PC-9 (cell line): ENCODE data around the gene CDC42EP2. TPM values are rescaled to one million over a fixed set of nuclear protein-coding genes. Genes with fewer than 3 reads are reported as not detected.

Source experiments
- BruUV-seq: library from RNA; stranded (reverse); fragments of 400-500 nt; replicated peaks from 2 replicates; lab custom pipeline; 2021; lab: Mats Ljungman, UMichigan
- CTCF ChIA-PET: fragments of 300-600 bp; sonication (Branson Sonifier 250); formaldehyde crosslinking; loops from one replicate; lab custom pipeline; 2022; ENCODE audit warnings: antibody characterized with exemption; lab: Charles Lee
- POLR2A ChIA-PET: fragments of 300-600 bp; sonication (Branson Sonifier 250); formaldehyde crosslinking; loops from one replicate; lab custom pipeline; 2022; ENCODE audit warnings: antibody characterized with exemption; ENCODE audit not compliant: unreplicated experiment; lab: Charles Lee
- DNase-seq, 2 experiments: peaks; one replicate each; pipeline versions ENCODE4 v3.0.0 to v3.0.0-alpha.2; 2015 to 2022; ENCODE audit warnings: mixed read lengths in 1 of 2
- H2AFZ ChIP-seq: fragments of 200-600 bp; sonication (generic); 2 replicates; pipeline ENCODE4 v1.8.1; 2017; ENCODE audit warnings: antibody characterized with exemption
- H3F3A ChIP-seq: fragments of 200-600 bp; sonication (generic); 2 replicates; pipeline ENCODE4 v1.8.1; 2017; ENCODE audit warnings: antibody characterized with exemption, mild to moderate bottlenecking, low read depth; ENCODE audit not compliant: insufficient read depth
- H3K27ac ChIP-seq: fragments of 200-600 bp; sonication (generic); 2 replicates; pipeline ENCODE4 v1.6.1; 2016; ENCODE audit warnings: mixed run types
- H3K27me3 ChIP-seq: fragments of 200-600 bp; sonication (generic); 2 replicates; pipeline ENCODE4 v1.6.1; 2016; ENCODE audit warnings: low read depth, mixed run types; ENCODE audit not compliant: insufficient read depth
- H3K36me3 ChIP-seq: fragments of 200-600 bp; sonication (generic); 2 replicates; pipeline ENCODE4 v1.6.1; 2016; ENCODE audit warnings: low read depth, mixed run types
- H3K4me1 ChIP-seq: fragments of 200-600 bp; sonication (generic); replicated peaks from 2 replicates; pipeline ENCODE4 v1.6.1; 2016; ENCODE audit warnings: mixed run types; ENCODE audit not compliant: insufficient read depth
- H3K4me2 ChIP-seq: fragments of 200-600 bp; sonication (generic); 2 replicates; pipeline ENCODE4 v1.6.1; 2017; ENCODE audit warnings: mixed run types
- H3K4me3 ChIP-seq: fragments of 200-600 bp; sonication (generic); 2 replicates; pipeline ENCODE4 v1.6.1; 2016; ENCODE audit warnings: mixed run types
- H3K79me2 ChIP-seq: fragments of 200-600 bp; sonication (generic); 2 replicates; pipeline ENCODE4 v1.6.1; 2017; ENCODE audit warnings: low read depth, mixed run types
- H3K9me2 ChIP-seq: fragments of 200-600 bp; sonication (generic); 2 replicates; pipeline ENCODE4 v1.8.1; 2017; ENCODE audit warnings: mild to moderate bottlenecking; ENCODE audit not compliant: insufficient read depth
- H3K9me3 ChIP-seq: fragments of 200-600 bp; sonication (generic); 2 replicates; pipeline ENCODE4 v1.8.1; 2016; ENCODE audit warnings: low read depth; ENCODE audit not compliant: insufficient read depth
- H4K20me1 ChIP-seq: fragments of 200-600 bp; sonication (generic); 2 replicates; pipeline ENCODE4 v1.8.1; 2017; ENCODE audit not compliant: insufficient read depth
- EZH2 ChIP-seq: fragments of 200-600 bp; sonication (generic); IDR thresholded peaks from 2 replicates; pipeline ENCODE4 v1.8.0; 2017; ENCODE audit warnings: antibody characterized with exemption, low read depth
- intact Hi-C: fragments of 100-400 bp; cut with micrococcal nuclease; formaldehyde crosslinking; loops from one replicate; pipeline ENCODE4 v1.10.0; 2022; ENCODE audit not compliant: unreplicated experiment
- total RNA-seq: library from RNA; stranded (reverse); gene quantifications from 2 replicates; pipeline ENCODE4 v1.2.3, GENCODE V29; 2021
- TF ChIP-seq, protein P1 (sequence below): fragments of 200-600 bp; sonication (generic); conservative IDR thresholded peaks from 2 replicates; pipeline ENCODE4 v1.6.1; 2017; ENCODE audit warnings: mixed run types, antibody characterized with exemption, mild to moderate bottlenecking, moderate library complexity

The CDC42EP2 gene
- total RNA-seq, 1 experiment from 2014 or later, result 20.8 TPM

- CTCF ChIA-PET, result interaction anchor here (0.5 to 2.5 kb wide), 5 partner anchors 20 to 455 kb away, joined by 3 to 32 read pairs (median 4); no protein-coding TSS in a partner anchor
- H3K27me3 ChIP-seq, result no peaks in the 10 kb centered on the region
- H3K9me3 ChIP-seq, result no peaks in the 10 kb centered on the region
- POLR2A ChIA-PET, result interaction anchor here (0.6 to 1.6 kb wide), 3 partner anchors 24 to 125 kb away, joined by 3 to 8 read pairs (median 5); no protein-coding TSS in a partner anchor
- H3K9me2 ChIP-seq, result no peaks in the 10 kb centered on the region
- no peak for DNase-seq
- peak overlapping the region; percentile 75 for H3K4me3 ChIP-seq
- peaks cover 12% of the 10 kb centered on the region; the same call in 1 of the 2 replicates for H3K36me3 ChIP-seq
- peaks cover 54% of the 10 kb centered on the region for H3K79me2 ChIP-seq
- TSS peak; percentile 33 for BruUV-seq
- no peak overlapping the region for H3K27ac ChIP-seq
- H3F3A ChIP-seq, result peaks cover 14% of the 10 kb centered on the region
- intact Hi-C loops, result loop anchor here (5.0 kb wide), 2 partner anchors 132 to 222 kb away; partner anchors contain the start of gene TM7SF2
- TF ChIP-seq, protein P1, sequence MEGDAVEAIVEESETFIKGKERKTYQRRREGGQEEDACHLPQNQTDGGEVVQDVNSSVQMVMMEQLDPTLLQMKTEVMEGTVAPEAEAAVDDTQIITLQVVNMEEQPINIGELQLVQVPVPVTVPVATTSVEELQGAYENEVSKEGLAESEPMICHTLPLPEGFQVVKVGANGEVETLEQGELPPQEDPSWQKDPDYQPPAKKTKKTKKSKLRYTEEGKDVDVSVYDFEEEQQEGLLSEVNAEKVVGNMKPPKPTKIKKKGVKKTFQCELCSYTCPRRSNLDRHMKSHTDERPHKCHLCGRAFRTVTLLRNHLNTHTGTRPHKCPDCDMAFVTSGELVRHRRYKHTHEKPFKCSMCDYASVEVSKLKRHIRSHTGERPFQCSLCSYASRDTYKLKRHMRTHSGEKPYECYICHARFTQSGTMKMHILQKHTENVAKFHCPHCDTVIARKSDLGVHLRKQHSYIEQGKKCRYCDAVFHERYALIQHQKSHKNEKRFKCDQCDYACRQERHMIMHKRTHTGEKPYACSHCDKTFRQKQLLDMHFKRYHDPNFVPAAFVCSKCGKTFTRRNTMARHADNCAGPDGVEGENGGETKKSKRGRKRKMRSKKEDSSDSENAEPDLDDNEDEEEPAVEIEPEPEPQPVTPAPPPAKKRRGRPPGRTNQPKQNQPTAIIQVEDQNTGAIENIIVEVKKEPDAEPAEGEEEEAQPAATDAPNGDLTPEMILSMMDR, result no peak
- no peak for TF ChIP-seq EZH2
- H3K4me1 ChIP-seq, result peaks cover 13% of the 10 kb centered on the region
- H3K4me2 ChIP-seq, result peak overlapping the region; percentile 96
- peaks cover 23% of the 10 kb centered on the region for H4K20me1 ChIP-seq
- peak overlapping the region; percentile 94; the same call in 1 of the 2 replicates for H2AFZ ChIP-seq
Observed at GRCh38 chr11:65334696-65335295, 20.1 kb downstream of the CDC42EP2 start.

- Histone ChIP-seq H3K4me1 (peaks cover 12% of the 10 kb centered on the region), H3K9me3 (no peaks in the 10 kb centered on the region), H3K4me3 (no peak overlapping the region), H2AFZ (no peak overlapping the region), H3K9me2 (no peaks in the 10 kb centered on the region), H3F3A (peaks cover 10% of the 10 kb centered on the region), H4K20me1 (peaks cover 24% of the 10 kb centered on the region), H3K27ac (no peak overlapping the region), H3K79me2 (peaks cover 53% of the 10 kb centered on the region), H3K4me2 (no peak overlapping the region), H3K27me3 (no peaks in the 10 kb centered on the region), H3K36me3 (peaks cover 35% of the 10 kb centered on the region)
- DNase-seq, result no peak
- BruUV-seq, result no TSS peak
- intact Hi-C loops, result no loop called here
- TF ChIP-seq, protein P1, result no peak
- no peak for TF ChIP-seq EZH2
- CTCF ChIA-PET, result interaction anchor here (0.5 to 1.0 kb wide), 3 partner anchors 9 to 1555 kb away, joined by 4 to 14 read pairs (median 4); no protein-coding TSS in a partner anchor
- POLR2A ChIA-PET, result no interaction called here
Observed at GRCh38 chr11:65338676-65339075, 24.0 kb downstream of the CDC42EP2 start.

- intact Hi-C loops, result no loop called here
- DNase-seq, result no peak
- ChIA-PET POLR2A (no interaction called here), CTCF (no interaction called here)
- no peaks in the 10 kb centered on the region for H3K9me2 ChIP-seq
- H3K4me3 ChIP-seq, result no peak overlapping the region
- TF ChIP-seq, protein P1, result no peak
- TF ChIP-seq EZH2, result no peak
- peaks cover 4% of the 10 kb centered on the region for H3K4me1 ChIP-seq
- no peak overlapping the region for H2AFZ ChIP-seq
- H3K9me3 ChIP-seq, result no peaks in the 10 kb centered on the region
- peaks cover 10% of the 10 kb centered on the region for H3F3A ChIP-seq
- H3K79me2 ChIP-seq, result peaks cover 38% of the 10 kb centered on the region
- no peak overlapping the region for H3K27ac ChIP-seq
- peaks cover 24% of the 10 kb centered on the region for H4K20me1 ChIP-seq
- H3K36me3 ChIP-seq, result peaks cover 48% of the 10 kb centered on the region
- no TSS peak for BruUV-seq
- no peaks in the 10 kb centered on the region for H3K27me3 ChIP-seq
- H3K4me2 ChIP-seq, result no peak overlapping the region
Observed at GRCh38 chr11:65340226-65340625, 25.6 kb downstream of the CDC42EP2 start.
